OCI-M2 (cell line): ENCODE results near the gene CENPT.

Experiments
- DNase-seq: peaks from one replicate; lab custom pipeline; 2025; ENCODE audit not compliant: unreplicated experiment; lab: John Stamatoyannopoulos, UW

Gene CENPT, protein sequence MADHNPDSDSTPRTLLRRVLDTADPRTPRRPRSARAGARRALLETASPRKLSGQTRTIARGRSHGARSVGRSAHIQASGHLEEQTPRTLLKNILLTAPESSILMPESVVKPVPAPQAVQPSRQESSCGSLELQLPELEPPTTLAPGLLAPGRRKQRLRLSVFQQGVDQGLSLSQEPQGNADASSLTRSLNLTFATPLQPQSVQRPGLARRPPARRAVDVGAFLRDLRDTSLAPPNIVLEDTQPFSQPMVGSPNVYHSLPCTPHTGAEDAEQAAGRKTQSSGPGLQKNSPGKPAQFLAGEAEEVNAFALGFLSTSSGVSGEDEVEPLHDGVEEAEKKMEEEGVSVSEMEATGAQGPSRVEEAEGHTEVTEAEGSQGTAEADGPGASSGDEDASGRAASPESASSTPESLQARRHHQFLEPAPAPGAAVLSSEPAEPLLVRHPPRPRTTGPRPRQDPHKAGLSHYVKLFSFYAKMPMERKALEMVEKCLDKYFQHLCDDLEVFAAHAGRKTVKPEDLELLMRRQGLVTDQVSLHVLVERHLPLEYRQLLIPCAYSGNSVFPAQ

DNA sequence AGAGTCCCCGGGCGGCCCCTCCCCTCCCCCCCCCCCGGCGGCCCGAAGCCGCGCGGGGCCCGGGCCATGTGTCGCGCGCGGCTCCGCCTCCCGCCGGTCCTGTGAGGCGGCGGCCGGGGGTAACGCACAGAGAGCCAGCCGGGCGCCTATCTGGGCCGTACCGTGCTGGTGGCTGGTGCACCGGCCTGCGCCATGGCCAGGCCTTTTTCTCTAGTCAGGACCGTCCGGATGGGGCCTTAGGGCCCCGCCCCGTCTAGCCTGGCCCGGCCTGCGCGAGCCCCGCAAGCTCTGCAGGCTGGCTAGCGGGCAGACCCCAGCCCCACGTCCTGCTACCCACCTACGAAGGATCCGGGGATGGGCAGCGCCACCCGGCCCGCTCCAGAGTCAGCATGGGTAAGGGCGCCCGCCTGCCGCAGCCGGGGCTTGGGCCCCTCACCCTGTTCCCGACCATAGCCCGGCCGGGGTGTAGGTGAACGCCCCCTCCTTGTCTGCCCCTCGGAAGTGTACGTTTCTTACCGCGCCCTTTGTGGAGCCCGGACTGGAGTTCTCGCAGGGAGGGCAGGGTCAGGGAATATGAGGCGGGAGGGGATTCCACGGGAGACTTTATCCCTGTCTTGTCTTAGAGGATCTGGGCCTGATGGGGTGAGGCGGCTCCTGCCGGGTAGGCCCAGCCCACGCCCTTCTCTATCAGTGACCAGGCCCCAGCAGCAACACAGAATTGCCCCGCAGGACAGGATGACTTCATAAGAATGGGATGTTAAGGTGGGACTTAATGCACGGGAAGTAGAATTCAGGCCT, at the start of gene CENPT:
Gene CENPT, minus strand, starts transcription at position 630 of the 798 bp plus-strand sequence. CDS start 13,834 bp downstream, outside the sequence.
- DNase-seq: no peak

DNA sequence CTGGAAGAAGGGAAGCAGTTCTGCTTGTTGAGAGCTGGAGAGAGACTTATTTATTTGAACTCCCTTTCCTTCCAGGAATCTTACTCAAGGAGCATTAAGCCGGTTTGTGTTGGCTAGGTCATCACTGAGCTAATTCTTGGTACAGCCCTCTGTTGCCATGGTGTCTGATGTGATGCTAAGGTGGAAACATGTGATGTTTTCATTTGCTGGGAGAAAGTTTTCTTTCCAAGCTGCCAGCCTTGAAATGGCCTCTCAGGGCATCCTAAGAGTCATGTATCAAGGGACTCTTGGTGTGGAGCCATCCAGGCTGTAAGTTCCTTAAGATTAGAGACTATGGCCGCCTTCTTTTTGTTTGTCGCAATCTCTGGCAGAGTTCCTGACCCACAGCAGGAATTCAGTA, 49.7 kb upstream of the CENPT start:
- no peak for DNase-seq

DNA sequence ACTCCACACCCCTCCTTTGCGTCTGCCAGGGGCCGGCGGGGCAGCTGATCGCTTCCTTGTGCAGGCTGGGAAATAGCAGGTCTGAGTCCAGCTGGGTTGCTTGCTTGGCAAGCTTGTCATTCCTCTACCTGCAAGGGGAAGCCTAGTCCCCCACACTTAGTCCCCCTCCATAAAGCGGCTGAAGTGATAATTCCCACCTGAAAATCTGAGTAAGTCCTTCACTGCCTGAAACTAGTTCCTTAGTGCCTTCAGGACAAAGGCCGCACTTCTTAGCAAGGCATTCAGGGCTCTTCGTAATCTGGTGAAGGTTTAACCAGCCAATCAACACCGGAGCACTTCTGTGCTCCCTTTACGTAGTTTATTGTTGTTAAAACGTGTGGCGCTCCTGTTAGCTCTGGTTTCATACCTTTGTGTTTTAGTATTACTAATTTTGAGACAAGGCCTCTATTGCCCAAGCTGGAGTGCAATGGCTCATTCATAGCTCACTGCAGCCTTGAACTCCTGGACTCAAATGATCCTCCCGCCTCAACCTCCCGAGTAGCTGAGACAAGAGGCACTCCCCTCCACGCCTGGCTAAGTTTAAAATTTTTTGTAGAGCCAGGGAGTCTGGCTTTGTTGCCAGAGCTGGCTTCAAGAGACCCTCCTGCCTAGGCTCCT, 46.4 kb upstream of the CENPT start:
- no peak for DNase-seq

DNA sequence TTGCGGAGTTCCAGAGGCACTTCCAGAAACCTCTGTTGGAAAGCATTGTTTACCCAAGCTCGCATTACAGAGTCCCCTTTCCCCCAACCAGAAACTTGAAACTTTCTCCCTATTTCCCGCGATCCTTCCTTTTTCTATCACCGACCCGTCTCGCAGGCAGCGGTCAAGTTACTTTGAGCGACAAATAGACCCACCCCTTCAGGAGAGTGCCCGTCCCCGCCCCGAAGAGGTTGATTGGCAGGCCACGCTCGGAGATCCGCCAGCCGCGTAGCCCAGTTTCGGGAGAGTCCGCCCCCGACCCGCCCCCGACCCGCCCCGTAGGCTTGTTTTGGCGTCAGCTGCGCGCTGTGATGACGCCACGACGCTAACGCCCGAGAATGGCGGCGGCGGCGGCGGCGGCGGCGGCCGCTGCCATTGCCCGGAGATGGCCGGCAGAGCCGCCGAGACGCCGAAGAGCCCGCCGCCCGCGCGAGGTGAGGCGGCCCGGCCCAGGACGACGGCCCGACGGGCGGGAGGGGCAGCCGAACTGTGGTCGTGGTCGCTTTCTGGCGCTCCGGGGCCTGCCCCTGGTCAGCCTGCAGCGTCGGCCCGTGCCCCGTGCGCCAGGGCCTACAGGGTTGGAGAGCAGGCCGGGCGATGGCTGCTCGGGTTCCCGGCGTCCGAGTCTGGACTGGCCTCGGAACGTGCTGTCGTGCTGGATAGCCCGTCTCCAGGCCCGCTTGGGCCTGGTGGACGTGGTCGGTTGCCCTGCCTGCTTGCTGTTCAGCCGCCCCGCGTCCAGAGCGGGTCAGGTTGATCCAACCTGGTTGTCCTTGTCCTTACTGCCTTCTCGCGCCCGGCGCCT, 45.6 kb upstream of the CENPT start, which contains the start of gene PSKH1:
Gene PSKH1, plus strand, starts transcription at position 356 of the 844 bp plus-strand sequence. CDS start 15,496 bp downstream, outside the sequence.
- peak; percentile 61 for DNase-seq

DNA sequence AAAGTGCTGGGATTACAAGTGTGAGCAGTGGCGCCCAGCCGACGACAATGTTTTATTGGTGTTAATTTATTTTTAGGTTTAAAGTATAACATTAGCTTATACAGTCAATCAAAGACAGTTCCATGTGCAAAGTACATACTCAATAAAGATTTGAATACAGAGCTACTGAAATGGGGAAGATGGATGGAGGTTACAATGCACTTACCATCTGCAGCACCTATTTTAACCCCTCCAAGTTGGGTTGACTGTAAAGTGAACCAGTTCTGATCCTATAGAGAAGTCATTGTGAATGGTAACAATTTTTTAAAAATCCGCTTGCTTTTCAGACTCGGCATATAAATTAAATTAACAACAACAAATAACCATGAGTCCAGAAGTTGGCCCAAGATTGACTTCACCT, 44.9 kb upstream of the CENPT start:
- no peak for DNase-seq

DNA sequence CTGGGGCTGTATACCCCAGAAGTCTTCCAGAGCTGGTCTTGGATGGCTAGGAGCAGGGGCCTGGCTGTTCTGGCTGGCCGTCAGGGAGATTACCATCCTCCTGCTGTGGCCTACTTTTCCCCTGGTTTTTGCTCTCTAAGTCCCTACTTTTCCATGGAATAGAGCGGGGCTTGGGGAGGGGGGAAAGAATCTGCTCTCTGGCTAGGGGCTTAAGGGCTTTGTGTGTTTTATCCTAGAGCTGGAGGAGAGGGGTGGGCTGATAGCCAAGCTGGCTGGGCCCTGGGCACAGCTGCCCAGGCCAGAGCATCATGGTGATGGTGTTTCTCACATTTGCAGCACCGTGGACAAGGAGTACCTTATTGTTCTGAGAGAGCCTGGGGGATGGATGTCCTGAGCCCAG, 40.8 kb upstream of the CENPT start:
- no peak for DNase-seq

DNA sequence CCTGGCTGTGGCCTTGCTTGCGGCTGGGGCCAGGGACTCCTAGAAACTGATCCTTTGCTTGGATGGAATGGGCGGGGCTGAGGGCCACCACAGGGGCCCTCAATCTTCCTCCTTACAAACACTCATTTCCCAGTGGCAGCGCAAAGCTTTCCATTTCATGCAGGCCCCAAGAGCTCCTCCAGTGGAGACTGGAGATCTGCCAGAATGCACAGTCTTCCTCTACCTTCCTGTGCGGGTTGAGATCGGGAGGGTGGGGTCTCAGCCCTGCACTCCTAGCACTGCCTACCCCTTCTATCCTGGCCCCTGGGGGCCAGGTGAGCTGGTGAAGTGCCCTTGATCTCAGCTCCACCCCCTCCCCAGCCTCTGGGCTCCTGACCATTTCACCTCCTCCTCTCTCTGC, 38.9 kb upstream of the CENPT start:
- DNase-seq: no peak

DNA sequence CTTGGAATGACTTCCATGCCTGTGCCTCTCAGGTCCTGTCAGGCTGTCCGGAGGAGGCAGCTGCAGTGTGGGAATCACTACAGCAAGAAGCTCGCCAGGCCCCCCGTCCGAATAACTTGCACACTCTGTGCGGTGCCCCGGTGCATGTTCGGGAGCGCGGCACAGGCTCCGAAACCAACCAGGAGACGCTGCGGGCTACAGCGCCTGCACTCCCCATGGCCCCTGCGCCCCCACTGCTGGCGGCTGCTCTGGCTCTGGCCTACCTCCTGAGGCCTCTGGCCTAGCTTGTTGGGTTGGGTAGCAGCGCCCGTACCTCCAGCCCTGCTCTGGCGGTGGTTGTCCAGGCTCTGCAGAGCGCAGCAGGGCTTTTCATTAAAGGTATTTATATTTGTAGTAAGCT, 38.5 kb upstream of the CENPT start:
- DNase-seq: no peak

DNA sequence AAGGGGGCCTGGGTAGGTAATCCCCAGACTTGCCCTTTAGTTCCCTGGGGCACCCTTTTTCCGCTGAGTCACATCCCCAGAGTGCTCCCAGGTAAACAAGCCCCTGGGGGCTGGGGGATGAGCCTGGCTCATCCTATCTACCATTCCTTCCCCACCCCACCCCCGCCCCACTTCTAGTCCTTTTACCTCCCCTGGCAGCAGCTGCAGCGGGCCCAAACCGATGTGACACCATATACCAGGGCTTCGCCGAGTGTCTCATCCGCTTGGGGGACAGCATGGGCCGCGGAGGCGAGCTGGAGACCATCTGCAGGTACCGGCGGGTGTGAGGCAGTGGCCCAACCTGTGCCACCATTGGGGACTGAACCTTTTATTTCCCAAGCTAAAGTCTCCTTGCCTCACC, 38.1 kb upstream of the CENPT start:
- no peak for DNase-seq

DNA sequence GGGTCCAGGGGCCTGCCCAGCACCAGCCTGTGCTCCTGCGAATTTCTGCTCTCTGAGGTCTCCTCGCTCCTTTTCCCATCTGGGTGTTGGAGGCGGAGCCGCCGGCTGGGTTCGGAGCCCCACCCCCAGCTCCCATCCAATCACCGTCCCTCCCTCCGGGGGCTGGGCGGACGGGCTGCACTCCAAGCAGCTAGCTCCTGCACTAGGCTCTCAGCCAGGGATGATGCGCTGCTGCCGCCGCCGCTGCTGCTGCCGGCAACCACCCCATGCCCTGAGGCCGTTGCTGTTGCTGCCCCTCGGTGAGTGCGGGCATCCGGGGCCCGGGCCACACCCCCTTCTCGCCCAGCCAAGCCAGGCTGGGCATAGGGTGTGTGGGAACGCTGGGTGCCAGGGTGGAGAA, 37.2 kb upstream of the CENPT start, which contains the start of gene NRN1L:
Gene NRN1L, plus strand, starts transcription at position 202 of the 400 bp plus-strand sequence. Its CDS starts 19 bp downstream, at position 221.
- DNase-seq: no peak

DNA sequence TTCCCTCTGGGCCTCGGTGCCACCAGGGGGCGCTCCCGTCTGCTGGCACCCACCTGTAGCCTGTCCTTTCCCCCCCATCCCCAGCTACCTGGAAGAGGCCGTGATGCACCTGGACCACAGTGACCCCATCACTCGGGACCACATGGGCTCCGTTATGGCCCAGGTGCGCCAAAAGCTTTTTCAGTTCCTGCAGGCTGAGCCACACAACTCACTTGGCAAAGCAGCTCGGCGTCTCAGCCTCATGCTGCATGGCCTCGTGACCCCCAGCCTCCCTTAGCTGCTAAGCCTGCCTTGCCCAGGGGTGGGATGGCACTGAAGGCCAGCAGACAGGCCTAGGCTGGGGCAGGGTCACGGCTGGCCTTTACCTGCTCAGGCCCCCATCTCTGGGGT, 36.4 kb upstream of the CENPT start:
- no peak for DNase-seq

DNA sequence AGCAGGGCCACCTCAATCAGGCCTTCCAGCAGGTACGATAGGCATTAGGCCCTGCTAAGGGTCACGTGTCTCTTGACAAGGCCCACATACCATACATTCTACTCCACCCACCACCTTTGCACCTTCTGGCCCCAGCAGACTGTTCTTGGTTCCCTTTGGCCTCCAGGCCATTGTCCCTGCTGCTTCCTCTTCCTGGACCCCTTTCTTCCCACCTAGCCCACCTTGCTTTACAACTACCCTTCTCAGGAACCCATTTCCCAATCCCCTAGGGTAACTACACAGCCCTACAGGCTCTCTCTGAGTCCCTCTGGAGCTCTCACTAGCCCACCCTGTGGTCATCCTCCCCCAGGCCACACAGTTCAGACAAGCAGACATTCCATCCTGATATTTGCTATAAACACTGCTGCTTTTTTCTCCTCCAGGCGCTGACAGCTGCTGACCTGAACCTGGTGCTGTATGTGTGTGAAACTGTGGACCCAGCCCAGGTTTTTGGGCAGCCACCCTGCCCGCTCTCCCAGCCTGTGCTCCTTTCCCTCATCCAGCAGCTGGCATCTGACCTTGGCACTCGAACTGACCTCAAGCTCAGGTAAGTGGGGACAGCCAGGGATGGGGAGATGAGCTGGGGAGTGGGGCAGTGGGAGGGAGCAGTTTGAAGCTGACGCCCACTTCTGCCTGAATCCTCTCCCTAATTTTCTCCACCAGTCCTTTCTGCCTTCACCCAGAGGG, 35.8 kb upstream of the CENPT start:
- DNase-seq: no peak

DNA sequence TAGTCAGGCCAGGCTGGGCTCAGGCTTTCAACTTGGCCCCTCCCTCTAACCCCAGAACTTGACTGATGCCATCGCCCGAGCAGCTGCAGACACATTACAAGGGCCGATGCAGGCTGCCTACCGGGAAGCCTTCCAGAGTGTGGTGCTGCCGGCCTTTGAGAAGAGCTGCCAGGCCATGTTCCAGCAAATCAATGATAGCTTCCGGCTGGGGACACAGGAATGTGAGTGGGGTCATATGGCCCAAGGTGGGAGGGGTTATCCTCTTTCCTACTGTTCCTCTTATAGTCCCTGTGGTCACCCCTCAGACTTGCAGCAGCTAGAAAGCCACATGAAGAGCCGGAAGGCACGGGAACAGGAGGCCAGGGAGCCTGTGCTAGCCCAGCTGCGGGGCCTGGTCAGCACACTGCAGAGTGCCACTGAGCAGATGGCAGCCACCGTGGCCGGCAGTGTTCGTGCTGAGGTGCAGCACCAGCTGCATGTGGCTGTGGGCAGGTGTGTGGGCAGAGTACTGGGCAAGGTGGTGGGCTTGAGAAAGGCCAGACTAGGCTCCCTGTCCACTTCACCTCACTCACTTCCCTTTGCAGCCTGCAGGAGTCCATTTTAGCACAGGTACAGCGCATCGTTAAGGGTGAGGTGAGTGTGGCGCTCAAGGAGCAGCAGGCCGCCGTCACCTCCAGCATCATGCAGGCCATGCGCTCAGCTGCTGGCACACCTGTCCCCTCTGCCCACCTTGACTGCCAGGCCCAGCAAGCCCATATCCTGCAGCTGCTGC, 35.1 kb upstream of the CENPT start:
- DNase-seq: no peak

DNA sequence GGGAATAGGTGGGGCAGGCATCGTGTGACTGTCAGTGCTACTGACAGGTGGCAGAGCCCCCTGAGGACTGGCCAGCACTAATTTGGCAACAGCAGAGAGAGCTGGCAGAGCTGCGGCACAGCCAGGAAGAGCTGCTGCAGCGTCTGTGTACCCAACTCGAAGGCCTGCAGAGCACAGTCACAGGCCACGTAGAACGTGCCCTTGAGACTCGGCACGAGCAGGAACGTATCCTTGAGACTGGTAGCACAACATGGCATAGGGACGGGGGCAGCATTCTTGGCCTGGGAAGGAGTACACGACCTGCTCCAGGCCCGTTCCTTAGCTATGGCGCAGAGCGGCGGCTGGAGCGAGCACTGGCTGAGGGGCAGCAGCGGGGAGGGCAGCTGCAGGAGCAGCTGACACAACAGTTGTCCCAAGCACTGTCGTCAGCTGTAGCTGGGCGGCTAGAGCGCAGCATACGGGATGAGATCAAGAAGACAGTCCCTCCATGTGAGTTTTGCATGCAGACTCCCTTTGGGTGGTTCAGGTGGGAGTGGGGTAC, 34.2 kb upstream of the CENPT start:
- no peak for DNase-seq

DNA sequence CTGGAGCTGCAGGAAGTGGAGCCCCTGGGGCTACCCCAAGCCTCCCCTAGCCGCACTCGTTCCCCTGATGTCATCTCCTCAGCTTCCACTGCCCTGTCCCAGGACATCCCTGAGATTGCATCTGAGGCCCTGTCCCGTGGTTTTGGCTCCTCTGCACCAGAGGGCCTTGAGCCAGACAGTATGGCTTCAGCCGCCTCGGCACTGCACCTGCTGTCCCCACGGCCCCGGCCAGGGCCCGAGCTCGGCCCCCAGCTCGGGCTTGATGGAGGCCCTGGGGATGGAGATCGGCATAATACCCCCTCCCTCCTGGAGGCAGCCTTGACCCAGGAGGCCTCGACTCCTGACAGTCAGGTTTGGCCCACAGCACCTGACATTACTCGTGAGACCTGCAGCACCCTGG, 33.1 kb upstream of the CENPT start:
- no peak for DNase-seq

DNA sequence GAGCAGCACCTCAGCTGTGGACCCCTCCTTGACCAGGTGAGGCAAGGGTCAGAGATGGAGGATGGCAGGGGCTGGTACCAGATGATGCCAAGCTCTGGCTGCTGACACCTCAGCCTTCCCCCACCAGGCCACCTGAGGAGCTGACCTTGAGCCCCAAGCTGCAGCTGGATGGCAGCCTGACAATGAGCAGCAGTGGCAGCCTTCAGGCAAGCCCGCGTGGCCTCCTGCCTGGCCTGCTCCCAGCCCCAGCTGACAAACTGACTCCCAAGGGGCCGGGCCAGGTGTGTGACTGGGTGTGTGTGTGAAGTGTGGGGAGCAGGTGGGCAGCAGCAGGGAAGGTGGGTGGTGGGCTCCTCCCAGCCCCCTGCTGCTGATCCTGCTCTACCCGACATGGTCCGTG, 32.4 kb upstream of the CENPT start:
- no peak for DNase-seq

DNA sequence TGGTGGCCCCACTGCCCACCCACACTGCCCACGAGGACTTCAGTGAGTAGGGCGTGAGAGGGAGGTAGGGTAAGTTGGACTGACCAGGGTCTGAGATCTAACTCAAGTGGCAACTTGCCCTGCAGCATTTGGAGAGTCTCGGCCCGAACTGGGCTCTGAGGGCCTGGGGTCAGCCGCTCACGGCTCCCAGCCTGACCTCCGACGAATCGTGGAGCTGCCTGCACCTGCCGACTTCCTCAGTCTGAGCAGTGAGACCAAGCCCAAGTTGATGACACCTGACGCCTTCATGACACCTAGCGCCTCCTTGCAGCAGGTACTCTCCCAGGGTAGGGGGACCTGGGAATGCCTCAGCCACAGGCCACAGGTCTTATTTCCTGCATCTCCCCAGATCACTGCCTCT, 32.0 kb upstream of the CENPT start:
- no peak for DNase-seq

DNA sequence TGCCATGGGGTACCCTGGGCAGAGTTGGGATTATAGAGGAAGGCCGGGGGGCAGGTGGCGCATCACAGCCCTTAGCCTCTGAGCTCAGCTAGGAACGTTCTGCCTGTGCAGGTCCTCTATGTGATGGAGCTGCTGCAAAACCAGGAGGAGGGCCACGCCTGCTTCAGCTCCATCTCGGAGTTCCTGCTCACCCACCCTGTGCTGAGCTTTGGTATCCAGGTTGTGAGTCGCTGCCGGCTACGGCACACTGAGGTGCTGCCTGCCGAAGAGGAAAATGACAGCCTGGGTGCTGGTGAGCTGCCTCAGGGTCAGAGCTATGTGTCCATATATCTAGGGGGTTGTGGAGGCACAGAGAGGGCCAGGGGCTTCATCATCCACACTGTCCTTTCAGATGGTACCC, 31.4 kb upstream of the CENPT start:
- no peak for DNase-seq

DNA sequence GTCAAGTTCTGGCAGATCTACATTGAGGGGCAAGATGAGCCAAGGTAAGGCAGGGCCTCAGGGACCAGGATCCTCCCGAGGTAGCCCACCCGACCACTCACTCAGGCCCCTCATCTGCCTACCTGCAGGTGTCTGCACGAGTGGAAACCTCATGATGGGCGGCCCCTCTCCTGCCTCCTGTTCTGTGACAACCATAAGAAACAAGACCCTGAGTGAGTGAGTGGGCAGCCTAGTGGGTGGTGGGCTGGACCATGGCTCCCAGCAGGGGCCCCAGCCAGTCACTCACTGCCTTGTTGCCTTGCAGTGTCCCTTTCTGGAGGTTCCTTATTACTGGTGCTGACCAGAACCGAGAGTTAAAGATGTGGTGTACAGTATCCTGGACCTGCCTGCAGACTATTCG, 30.7 kb upstream of the CENPT start:
- DNase-seq: no peak
